ENCODE results near the gene SLC29A3.

DNA sequence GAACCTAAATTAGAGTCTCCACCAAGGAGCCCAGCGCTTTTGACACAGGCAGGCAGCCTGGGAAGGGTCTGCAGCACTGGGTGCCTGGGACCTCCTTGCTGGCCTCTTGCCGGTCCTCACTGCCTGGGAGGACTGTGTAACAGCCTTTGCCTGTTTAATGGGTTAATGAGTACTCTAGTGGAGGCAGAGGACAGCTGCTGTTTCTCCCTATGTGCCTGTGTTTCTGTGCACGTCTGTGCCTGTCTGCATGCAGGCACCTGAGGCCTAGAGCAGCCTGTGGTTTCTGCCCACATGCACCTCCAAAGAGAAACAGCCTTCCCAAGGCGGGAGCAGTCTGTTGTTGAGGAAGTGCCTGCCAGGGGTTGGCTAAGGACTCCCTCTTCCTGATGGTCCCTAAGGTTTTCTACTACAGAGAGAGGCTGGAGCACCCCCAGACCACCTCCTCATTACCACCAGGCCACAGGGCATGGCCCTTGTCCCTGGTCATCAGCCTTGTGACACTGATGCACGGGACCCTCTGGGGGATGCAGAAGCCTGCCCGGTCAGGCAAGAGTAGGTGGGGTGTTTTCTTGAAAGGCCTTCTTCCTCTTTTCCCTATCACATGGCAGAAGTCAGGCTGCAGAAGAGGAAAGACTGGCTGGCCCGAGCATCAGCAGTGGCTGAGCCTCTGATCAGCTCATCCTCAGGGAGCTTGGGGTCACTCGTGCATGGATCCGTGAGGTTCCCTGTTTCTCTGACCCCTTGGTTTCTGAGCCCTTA lies 14.2 kb downstream of the SLC29A3 start:
- TF ChIP-seq EZH2 (IDR thresholded peaks at IDR 0.05; ENCODE audit: low read depth, unreplicated experiment) (no peak), EZH2phosphoT487 (IDR thresholded peaks at IDR 0.05; ENCODE audit: unreplicated experiment) (no peak), NANOG (IDR thresholded peaks at IDR 0.05; ENCODE audit: borderline replicate concordance) (no peak), ZNF114 (CRISPR knock-in tag; IDR thresholded peaks at IDR 0.05) (no peak)
- TF ChIP-seq, protein P1, sequence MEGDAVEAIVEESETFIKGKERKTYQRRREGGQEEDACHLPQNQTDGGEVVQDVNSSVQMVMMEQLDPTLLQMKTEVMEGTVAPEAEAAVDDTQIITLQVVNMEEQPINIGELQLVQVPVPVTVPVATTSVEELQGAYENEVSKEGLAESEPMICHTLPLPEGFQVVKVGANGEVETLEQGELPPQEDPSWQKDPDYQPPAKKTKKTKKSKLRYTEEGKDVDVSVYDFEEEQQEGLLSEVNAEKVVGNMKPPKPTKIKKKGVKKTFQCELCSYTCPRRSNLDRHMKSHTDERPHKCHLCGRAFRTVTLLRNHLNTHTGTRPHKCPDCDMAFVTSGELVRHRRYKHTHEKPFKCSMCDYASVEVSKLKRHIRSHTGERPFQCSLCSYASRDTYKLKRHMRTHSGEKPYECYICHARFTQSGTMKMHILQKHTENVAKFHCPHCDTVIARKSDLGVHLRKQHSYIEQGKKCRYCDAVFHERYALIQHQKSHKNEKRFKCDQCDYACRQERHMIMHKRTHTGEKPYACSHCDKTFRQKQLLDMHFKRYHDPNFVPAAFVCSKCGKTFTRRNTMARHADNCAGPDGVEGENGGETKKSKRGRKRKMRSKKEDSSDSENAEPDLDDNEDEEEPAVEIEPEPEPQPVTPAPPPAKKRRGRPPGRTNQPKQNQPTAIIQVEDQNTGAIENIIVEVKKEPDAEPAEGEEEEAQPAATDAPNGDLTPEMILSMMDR (conservative IDR thresholded peaks at IDR 0.05; ENCODE audit: low read depth in 2 of 2), result no peak
- TF ChIP-seq, protein P2, sequence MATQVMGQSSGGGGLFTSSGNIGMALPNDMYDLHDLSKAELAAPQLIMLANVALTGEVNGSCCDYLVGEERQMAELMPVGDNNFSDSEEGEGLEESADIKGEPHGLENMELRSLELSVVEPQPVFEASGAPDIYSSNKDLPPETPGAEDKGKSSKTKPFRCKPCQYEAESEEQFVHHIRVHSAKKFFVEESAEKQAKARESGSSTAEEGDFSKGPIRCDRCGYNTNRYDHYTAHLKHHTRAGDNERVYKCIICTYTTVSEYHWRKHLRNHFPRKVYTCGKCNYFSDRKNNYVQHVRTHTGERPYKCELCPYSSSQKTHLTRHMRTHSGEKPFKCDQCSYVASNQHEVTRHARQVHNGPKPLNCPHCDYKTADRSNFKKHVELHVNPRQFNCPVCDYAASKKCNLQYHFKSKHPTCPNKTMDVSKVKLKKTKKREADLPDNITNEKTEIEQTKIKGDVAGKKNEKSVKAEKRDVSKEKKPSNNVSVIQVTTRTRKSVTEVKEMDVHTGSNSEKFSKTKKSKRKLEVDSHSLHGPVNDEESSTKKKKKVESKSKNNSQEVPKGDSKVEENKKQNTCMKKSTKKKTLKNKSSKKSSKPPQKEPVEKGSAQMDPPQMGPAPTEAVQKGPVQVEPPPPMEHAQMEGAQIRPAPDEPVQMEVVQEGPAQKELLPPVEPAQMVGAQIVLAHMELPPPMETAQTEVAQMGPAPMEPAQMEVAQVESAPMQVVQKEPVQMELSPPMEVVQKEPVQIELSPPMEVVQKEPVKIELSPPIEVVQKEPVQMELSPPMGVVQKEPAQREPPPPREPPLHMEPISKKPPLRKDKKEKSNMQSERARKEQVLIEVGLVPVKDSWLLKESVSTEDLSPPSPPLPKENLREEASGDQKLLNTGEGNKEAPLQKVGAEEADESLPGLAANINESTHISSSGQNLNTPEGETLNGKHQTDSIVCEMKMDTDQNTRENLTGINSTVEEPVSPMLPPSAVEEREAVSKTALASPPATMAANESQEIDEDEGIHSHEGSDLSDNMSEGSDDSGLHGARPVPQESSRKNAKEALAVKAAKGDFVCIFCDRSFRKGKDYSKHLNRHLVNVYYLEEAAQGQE (IDR thresholded peaks at IDR 0.05; ENCODE audit: unreplicated experiment), result no peak

Data from GM23338 (cell line).